Trophoblast cell (in vitro differentiated cells and primary cell): Measurements from ENCODE around the gene ANKRD34B.

ENCODE experiments used
- DNase-seq, 2 donors: peaks; one replicate each; pipeline ENCODE4 v3.0.0-alpha.2; 2016
- H2AFZ ChIP-seq: 2 replicates; pipeline ENCODE4 v1.6.1; 2013; ENCODE audit warnings: low read length, moderate library complexity, mild to moderate bottlenecking; ENCODE audit not compliant: insufficient read depth, poor library complexity
- H2AK5ac ChIP-seq: 2 replicates; pipeline ENCODE4 v1.6.1; 2013; ENCODE audit warnings: mild to moderate bottlenecking, low read length
- H2BK120ac ChIP-seq: 2 replicates; pipeline ENCODE4 v1.6.1; 2013; ENCODE audit warnings: low read length, mild to moderate bottlenecking, moderate library complexity; ENCODE audit not compliant: insufficient read depth, poor library complexity
- H2BK12ac ChIP-seq: 2 replicates; pipeline ENCODE4 v1.6.1; 2013; ENCODE audit warnings: mild to moderate bottlenecking, low read length, moderate library complexity
- H2BK5ac ChIP-seq: 2 replicates; pipeline ENCODE4 v1.6.1; 2013; ENCODE audit warnings: low read length, low read depth, moderate library complexity, mild to moderate bottlenecking; ENCODE audit not compliant: poor library complexity
- H3K14ac ChIP-seq: 2 replicates; pipeline ENCODE4 v1.6.1; 2013; ENCODE audit warnings: mild to moderate bottlenecking, low read length
- H3K18ac ChIP-seq: 2 replicates; pipeline ENCODE4 v1.6.1; 2013; ENCODE audit warnings: mild to moderate bottlenecking, low read length
- H3K23ac ChIP-seq: 2 replicates; pipeline ENCODE4 v1.6.1; 2013; ENCODE audit warnings: low read length
- H3K27ac ChIP-seq: 2 replicates; pipeline ENCODE4 v1.5.1; 2013; ENCODE audit warnings: low read depth, mild to moderate bottlenecking, inconsistent platforms, low read length, moderate library complexity
- H3K27me3 ChIP-seq: 2 replicates; pipeline ENCODE4 v1.6.1; 2013; ENCODE audit warnings: inconsistent platforms, mild to moderate bottlenecking, low read length, moderate library complexity; ENCODE audit not compliant: insufficient read depth
- H3K36me3 ChIP-seq, 2 experiments: 1 replicate in 1 of 2; 2 replicates in 1 of 2; pipeline ENCODE4 v1.6.1; 2013; ENCODE audit warnings: low read length in 2 of 2, mild to moderate bottlenecking in 2 of 2, moderate library complexity in 1 of 2; ENCODE audit not compliant: insufficient read depth in 2 of 2, control insufficient read depth in 1 of 2
- H3K4ac ChIP-seq: 2 replicates; pipeline ENCODE4 v1.6.1; 2013; ENCODE audit warnings: low read depth, mild to moderate bottlenecking, low read length, moderate library complexity
- H3K4me1 ChIP-seq, 2 experiments: 1 replicate in 1 of 2; 2 replicates in 1 of 2; pipeline ENCODE4 v1.6.1; 2013; ENCODE audit warnings: low read length in 2 of 2, mild to moderate bottlenecking in 2 of 2, moderate library complexity in 1 of 2; ENCODE audit not compliant: insufficient read depth in 2 of 2, control insufficient read depth in 1 of 2
- H3K4me2 ChIP-seq: 2 replicates; pipeline ENCODE4 v1.6.1; 2013; ENCODE audit warnings: inconsistent platforms, mild to moderate bottlenecking, low read length, moderate library complexity
- H3K4me3 ChIP-seq: 2 replicates; pipeline ENCODE4 v1.5.1; 2013; ENCODE audit warnings: mild to moderate bottlenecking, low read depth, low read length, inconsistent platforms
- H3K79me1 ChIP-seq: one replicate; pipeline ENCODE4 v1.6.1; 2013; ENCODE audit warnings: low read length
- H3K79me2 ChIP-seq: 2 replicates; pipeline ENCODE4 v1.6.1; 2013; ENCODE audit warnings: low read length, mild to moderate bottlenecking; ENCODE audit not compliant: control insufficient read depth, insufficient read depth, poor library complexity
- H3K9ac ChIP-seq: 2 replicates; pipeline ENCODE4 v1.6.1; 2013; ENCODE audit warnings: mild to moderate bottlenecking, low read length
- H3K9me3 ChIP-seq: 2 replicates; pipeline ENCODE4 v1.6.1; 2013; ENCODE audit warnings: low read depth, mild to moderate bottlenecking, control low read depth, inconsistent platforms, low read length; ENCODE audit not compliant: insufficient read depth
- H4K12ac ChIP-seq: 2 replicates; pipeline ENCODE4 v1.6.1; 2013; ENCODE audit warnings: low read depth, mild to moderate bottlenecking, low read length, moderate library complexity
- H4K8ac ChIP-seq: 2 replicates; pipeline ENCODE4 v1.6.1; 2013; ENCODE audit warnings: low read depth, mild to moderate bottlenecking, low read length, moderate library complexity
- H4K91ac ChIP-seq: one replicate; pipeline ENCODE4 v1.6.1; 2013; ENCODE audit warnings: low read depth, mild to moderate bottlenecking, low read length, moderate library complexity
- WGBS: extraction: QIAGEN DNeasy Blood & Tissue Kit; methylation state at CpG from one replicate; pipeline ENCODE4 v1.1.7; 2013; ENCODE audit warnings: missing lambda C conversion rate; ENCODE audit not compliant: insufficient read length, insufficient coverage; ENCODE audit errors: extremely low coverage; 5-methylcytosine and 5-hydroxymethylcytosine counted together

ANKRD34B gene

DNA sequence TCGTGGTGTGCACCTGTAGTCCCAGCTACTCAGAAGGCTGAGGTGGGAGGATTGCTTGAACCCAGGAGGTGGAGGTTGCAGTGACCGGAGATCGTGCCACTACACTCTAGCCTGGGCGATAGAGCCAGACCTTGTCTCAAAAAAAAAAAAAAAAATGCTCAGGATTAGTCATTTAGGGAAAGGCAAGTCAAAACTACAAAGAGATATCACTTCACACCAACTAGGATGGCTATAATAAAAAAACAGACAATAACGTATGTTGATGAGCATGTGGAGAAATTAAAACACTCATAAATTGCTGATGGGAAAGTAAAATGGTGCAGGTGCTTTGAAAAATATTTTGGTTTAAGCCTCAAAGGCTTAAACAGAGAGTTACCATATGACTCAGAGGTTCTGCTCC, 6.3 kb upstream of the ANKRD34B start:
- H3K27ac ChIP-seq, result no peak overlapping the region
- no CpG with 5 or more reads among the region's 5 CpGs for WGBS

GRCh38 chr5:80573062-80573461, 3.0 kb upstream of the ANKRD34B start:
- no peak for DNase-seq
- no CpG with 5 or more reads among the region's 3 CpGs for WGBS
- no peak overlapping the region for H2AFZ ChIP-seq
- H3K18ac ChIP-seq, result no peak overlapping the region
- H4K91ac ChIP-seq, result no peak overlapping the region
- H3K14ac ChIP-seq, result no peak overlapping the region
- H3K4ac ChIP-seq, result no peak overlapping the region
- H3K4me2 ChIP-seq, result no peak overlapping the region
- no peak overlapping the region for H2AK5ac ChIP-seq
- H3K9me3 ChIP-seq, result peaks cover 9% of the 10 kb centered on the region
- H3K79me2 ChIP-seq, result no peaks in the 10 kb centered on the region
- no peak overlapping the region for H4K8ac ChIP-seq
- no peak overlapping the region for H4K12ac ChIP-seq
- H3K23ac ChIP-seq, result peak overlapping the region; percentile 17
- no peak overlapping the region for H3K27ac ChIP-seq
- H3K9ac ChIP-seq, result peak overlapping the region; percentile 15
- no peak overlapping the region for H2BK5ac ChIP-seq
- no peak overlapping the region for H3K4me3 ChIP-seq
- no peak overlapping the region for H2BK120ac ChIP-seq
- H3K4me1 ChIP-seq, result peaks cover 10 to 12% of the 10 kb centered on the region in 2 experiments
- no peaks in the 10 kb centered on the region for H3K79me1 ChIP-seq
- H3K27me3 ChIP-seq, result peaks cover 28% of the 10 kb centered on the region
- no peak overlapping the region for H2BK12ac ChIP-seq
- no peaks in the 10 kb centered on the region for H3K36me3 ChIP-seq

More for the DNA sequence above, 6.3 kb upstream of the ANKRD34B start:
- no peak overlapping the region for H4K8ac ChIP-seq
- no peak overlapping the region for H2BK5ac ChIP-seq
- no peaks in the 10 kb centered on the region for H3K79me2 ChIP-seq
- no peak overlapping the region for H3K14ac ChIP-seq
- H3K36me3 ChIP-seq, result no peaks in the 10 kb centered on the region
- H2AK5ac ChIP-seq, result no peak overlapping the region
- H3K4me3 ChIP-seq, result no peak overlapping the region
- H3K9me3 ChIP-seq, result peaks cover 2% of the 10 kb centered on the region
- no peaks in the 10 kb centered on the region for H3K4me1 ChIP-seq
- H4K12ac ChIP-seq, result no peak overlapping the region
- no peak overlapping the region for H2BK12ac ChIP-seq
- peaks cover 3% of the 10 kb centered on the region for H3K27me3 ChIP-seq
- H2BK120ac ChIP-seq, result no peak overlapping the region
- no peaks in the 10 kb centered on the region for H3K79me1 ChIP-seq
- no peak overlapping the region for H3K23ac ChIP-seq
- H4K91ac ChIP-seq, result no peak overlapping the region
- no peak overlapping the region for H3K4ac ChIP-seq
- DNase-seq, result no peak
- H2AFZ ChIP-seq, result no peak overlapping the region
- H3K18ac ChIP-seq, result no peak overlapping the region
- no peak overlapping the region for H3K4me2 ChIP-seq
- H3K9ac ChIP-seq, result no peak overlapping the region

DNA sequence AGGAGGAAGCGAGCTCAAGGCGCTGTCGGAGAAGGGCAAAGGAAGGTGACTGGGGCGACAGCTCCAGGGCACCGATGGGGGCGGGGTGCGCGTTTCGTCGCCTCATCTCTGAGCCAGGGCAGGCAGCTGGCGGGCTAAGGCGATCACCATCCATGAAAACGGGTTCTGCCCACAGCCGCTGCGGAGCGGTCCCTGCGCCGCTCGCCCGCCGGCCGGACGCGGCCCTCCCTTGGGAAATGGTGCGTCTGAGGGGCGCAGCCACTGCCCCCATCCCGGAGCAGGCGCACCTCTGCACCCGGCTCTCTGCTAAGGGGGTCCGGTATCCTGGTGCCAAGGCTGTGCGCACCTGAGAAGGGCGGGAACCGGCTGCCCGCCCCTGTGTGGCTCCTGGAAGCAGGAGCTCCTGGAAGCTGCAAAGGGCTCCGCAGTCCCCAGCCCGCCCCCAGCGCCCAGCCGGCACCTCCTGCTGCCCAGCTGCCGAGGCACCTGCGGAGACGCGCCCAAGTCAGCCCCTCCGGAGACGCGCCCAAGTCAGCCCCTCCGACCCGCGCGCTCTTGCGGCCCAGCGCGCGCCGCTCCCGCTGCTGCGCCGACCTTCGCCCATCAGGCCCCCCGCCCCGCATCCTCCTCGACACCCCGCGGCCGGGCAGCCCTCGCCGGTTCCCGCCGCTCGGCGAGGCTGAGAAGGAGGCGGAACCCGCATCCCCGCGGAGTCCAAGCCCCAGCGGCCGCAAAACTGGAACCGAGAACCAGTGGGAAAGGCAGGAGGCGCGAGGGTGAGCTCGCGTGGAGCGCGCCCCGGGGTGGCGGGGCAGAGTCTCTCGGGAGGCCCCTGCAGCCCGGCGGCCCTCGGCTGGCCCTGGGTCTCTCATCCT, 757 bp downstream of the ANKRD34B start:
- H3K36me3 ChIP-seq, result no peaks in the 10 kb centered on the region
- H4K8ac ChIP-seq, result no peak overlapping the region
- H2BK120ac ChIP-seq, result no peak overlapping the region
- H3K79me1 ChIP-seq, result no peaks in the 10 kb centered on the region
- H2AFZ ChIP-seq, result peak overlapping the region; percentile 48
- H3K4me2 ChIP-seq, result peak overlapping the region; percentile 96
- H3K18ac ChIP-seq, result no peak overlapping the region
- H4K12ac ChIP-seq, result no peak overlapping the region
- peak in 1 of 2 donors; percentile 14 for DNase-seq
- no peak overlapping the region for H3K4ac ChIP-seq
- H3K14ac ChIP-seq, result no peak overlapping the region
- H3K79me2 ChIP-seq, result no peaks in the 10 kb centered on the region
- peaks cover 10 to 12% of the 10 kb centered on the region in 2 experiments for H3K4me1 ChIP-seq
- peak overlapping the region; percentile 68 for H3K4me3 ChIP-seq
- H3K9me3 ChIP-seq, result peaks cover 9% of the 10 kb centered on the region
- no peak overlapping the region for H3K9ac ChIP-seq
- H3K27me3 ChIP-seq, result peaks cover 29% of the 10 kb centered on the region
- H2BK12ac ChIP-seq, result no peak overlapping the region
- no peak overlapping the region for H4K91ac ChIP-seq
- H3K23ac ChIP-seq, result no peak overlapping the region
- H2AK5ac ChIP-seq, result no peak overlapping the region
- WGBS, result no CpG with 5 or more reads among the region's 89 CpGs
- H2BK5ac ChIP-seq, result no peak overlapping the region
- H3K27ac ChIP-seq, result no peak overlapping the region

DNA sequence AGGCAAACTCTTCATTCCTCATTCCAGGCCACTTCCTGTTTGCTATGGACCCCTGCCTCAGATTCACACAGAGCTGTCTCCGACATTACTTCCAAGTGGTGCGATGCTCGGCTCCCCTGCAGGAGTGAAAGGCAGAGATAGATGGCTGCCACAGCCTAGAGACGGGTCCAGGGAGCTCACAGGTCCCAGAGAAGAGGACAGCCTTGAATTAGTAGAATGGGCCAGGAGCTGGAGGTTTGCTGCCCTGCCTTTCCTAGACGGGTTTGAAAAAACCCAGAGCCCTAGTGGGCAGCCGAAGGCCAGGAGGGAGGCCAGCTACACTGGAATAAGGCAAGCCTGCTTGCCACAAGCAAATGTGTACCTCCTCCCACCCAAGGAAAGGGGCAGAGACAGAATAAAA, 1.8 kb downstream of the ANKRD34B start:
- Histone ChIP-seq H3K4me1 (peaks cover 10 to 12% of the 10 kb centered on the region in 2 experiments), H3K79me2 (no peaks in the 10 kb centered on the region), H2AFZ (no peak overlapping the region), H3K79me1 (no peaks in the 10 kb centered on the region), H3K23ac (no peak overlapping the region), H2BK12ac (no peak overlapping the region), H3K9me3 (peaks cover 9% of the 10 kb centered on the region), H2AK5ac (no peak overlapping the region), H3K14ac (no peak overlapping the region), H3K4me3 (no peak overlapping the region), H3K4me2 (no peak overlapping the region), H4K12ac (no peak overlapping the region), H3K27me3 (peaks cover 29% of the 10 kb centered on the region), H3K36me3 (no peaks in the 10 kb centered on the region), H3K18ac (no peak overlapping the region), H4K8ac (no peak overlapping the region), H3K27ac (no peak overlapping the region), H2BK120ac (no peak overlapping the region), H2BK5ac (no peak overlapping the region), H4K91ac (no peak overlapping the region), H3K9ac (no peak overlapping the region), H3K4ac (no peak overlapping the region)
- no peak for DNase-seq
- no CpG with 5 or more reads among the region's 6 CpGs for WGBS
